GM18858 (cell line): ENCODE data around the gene DDO.

ENCODE experiments used
- ATAC-seq: cut with Tn5 transposase; IDR thresholded peaks from one replicate; pipeline ENCODE4 v1.9.1; 2021; ENCODE audit not compliant: unreplicated experiment

Gene DDO

DNA sequence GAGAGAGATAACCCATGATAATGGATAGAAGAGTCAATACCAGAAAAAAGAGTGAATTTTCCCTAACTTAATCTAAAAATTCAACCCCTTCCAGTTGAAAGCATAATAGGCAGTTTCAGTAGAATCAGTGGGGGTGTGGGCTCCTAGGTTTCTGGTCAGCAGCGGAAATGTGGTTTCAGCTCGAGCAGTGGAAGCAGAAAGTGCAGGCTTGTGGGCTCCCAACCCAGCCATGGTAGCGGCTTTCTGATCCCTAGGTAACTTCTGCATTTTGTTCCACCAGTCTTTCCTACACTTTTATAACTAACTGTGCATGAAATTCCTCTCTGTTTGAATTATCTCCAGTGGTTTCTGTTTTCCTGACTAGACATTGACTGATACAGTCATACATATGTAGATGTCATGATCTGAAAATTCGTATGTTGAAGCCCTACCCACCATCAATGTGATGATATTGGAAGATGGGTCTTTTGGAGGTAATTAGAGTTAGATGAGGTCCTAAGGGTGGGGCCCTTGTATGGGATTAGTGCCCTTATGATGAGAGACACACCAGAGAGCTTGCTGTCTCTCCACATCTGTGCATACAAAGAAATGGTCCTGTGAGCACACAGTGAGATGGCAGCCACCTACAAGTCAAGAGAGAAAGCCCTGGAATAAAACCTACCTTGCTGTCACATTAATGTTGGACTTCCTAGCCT lies 6.5 kb upstream of the DDO start:
- ATAC-seq, result no peak

GRCh38 chr6:110419028-110419739 lies 3.8 kb upstream of the DDO start:
- ATAC-seq, result no peak

DNA sequence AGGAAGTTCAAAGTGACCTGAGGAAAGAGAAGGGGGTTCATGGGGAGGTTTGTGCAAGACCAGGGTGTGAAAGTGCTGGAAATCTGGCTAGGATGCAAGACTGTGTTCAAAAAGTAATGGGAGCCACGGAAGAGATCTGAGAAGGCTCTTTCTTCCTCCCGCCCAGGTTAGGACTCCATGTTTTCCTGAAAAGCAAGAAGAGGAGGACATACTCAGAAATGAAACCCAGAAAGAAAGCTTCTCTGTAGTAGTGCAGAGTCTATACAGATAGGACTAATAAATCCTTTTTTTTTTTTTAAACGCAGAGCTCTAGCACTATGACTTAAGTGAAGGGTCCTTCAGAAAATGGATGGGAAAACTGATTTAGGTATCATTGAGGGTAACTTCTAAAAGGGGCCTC lies 3.2 kb upstream of the DDO start:
- no peak for ATAC-seq

DNA sequence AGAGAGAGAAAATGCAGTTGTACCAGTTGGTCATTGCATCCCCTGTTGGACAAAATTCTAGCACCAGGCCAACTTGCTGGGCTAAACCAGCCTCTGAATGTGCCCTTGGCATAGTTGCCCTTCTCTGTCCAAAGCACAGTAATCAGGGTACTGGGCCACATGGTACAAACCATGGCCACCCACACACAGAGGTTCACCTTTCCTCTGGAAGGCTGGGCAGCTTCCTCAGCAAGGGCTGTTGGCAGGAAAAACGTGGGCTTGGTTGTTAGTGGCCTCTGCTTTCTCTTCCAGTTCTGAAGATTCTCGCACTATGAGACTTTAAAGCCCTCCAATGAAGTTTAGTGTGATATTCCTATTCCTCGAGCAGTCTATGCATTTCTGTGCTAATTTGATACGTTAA lies 706 bp downstream of the DDO start:
- no peak for ATAC-seq

DNA sequence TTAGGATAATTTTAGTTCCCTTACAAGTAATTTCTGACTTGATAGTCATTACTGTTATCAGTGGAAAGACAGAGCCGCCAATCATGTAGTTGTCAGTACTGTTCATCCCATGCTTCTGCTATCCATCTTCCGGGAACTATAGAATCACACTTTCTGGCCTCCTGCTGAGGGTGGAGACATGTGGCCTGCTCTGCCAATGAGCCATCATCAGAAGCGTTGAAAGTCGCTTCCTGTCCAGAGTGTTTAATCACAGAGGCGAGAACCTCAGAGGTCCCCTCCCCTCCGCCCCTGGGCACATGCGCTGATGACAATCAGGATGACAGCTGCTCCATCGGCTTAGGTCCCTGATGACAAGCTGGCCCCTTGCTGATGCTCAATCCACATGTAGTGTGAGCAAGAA lies 3.0 kb downstream of the DDO start:
- no peak for ATAC-seq

- no peak for ATAC-seq
These were observed 4.9 kb downstream of the DDO start for GRCh38 chr6:110410511-110410910.

DNA sequence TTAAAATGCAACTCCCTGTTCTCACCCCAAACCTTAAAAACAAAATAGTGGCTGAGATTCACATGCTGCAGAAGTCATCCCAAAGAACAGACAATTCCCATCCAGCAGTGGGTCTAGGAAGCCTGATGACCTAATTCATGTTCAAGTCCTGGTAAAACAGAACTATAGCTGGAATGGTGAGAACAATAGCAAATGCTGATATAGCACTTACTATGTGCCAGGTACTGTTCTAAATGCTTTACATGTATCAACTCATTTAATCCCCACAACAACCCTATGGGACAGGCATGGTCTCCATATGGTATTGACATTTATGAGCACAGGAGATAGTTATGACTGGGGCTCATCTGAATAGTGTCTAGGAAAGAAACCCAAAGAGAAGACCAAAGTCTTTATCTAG lies 5.6 kb downstream of the DDO start:
- no peak for ATAC-seq

GRCh38 chr6:110408901-110409300 lies 6.5 kb downstream of the DDO start:
- ATAC-seq, result no peak

DNA sequence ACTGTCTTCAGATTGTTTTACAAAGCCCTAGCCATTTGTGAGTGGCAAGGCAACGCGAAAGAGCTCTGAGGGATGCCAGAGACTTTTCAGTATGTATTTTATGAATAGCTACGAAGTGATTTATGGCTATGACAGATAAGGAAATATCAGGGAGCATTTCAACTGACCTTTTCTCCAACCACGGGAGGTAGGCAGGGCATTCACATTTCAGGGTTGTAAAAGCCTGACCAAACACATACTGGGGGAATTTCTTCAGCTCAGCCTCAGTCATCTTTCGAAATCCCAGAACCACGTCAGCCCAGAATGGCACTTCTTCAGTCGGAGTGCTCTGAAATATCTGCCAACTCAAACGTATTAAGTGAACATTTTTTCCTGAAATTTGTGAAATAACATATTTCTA lies 10.8 kb downstream of the DDO start:
- ATAC-seq, result no peak

GRCh38 chr6:110401585-110402176 lies 13.7 kb downstream of the DDO start:
- no peak for ATAC-seq

GRCh38 chr6:110400208-110400607 lies 15.2 kb downstream of the DDO start:
- no peak for ATAC-seq

GRCh38 chr6:110399219-110400071 lies 15.9 kb downstream of the DDO start:
- ATAC-seq, result no peak

DNA sequence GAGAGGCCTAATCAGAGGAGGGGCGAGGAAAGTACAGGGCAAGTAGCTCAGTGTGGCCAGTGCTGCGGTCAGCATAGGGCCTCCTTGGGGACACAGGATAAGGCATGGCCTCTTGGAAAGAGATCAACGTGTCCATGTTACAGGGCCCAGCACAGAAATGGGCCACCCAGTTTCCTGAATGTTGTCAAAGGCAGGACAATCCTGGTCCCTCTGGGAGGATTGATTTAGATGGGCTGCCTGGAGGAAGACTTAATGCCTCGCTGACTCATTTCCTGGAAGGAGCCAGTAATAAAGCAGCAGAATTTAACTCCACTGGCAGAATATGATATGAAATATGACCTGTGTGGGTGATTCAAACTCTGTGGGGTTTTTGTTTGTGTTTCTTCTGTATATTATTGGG lies 16.6 kb downstream of the DDO start:
- no peak for ATAC-seq

DNA sequence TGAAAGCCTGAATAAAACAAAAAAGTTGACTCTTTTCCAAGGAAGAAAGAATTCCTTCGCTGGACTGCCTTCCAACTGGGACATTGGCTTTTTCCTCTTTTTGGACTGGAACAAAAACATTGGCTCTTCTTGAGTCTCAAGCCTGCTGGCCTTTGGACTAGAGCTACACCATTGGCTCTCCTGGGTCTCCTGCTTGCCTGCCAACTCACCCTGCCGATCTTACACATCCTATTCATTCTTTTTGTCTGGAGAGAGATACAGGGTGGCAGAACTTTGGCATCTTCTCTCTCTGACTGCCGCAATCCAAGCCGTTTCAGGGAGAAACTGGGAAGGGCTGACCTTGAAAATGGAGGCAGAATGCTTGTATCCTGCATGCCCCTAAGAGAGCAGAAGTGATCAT lies 20.2 kb downstream of the DDO start:
- no peak for ATAC-seq

DNA sequence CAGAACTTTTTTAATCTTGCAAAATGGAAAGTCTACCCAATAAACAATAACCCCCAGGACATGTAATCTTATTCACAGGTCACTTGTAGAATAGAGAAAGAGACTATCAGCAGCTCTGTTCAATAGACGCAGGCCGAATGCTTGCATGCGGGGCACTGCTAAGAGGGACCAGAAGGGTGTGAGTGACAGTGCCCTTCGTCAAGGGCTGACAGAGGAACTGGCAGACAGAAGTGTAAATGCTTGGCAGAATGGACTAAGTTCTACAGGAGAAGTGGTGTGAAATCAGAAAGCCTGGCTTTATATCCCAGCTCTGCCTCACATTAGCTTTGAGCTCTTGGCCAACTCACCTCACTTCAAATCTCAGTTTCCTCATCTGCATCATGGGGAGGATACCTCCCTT lies 21.0 kb downstream of the DDO start:
- ATAC-seq, result no peak

GRCh38 chr6:110392727-110393126 lies 22.6 kb downstream of the DDO start:
- no peak for ATAC-seq

DNA sequence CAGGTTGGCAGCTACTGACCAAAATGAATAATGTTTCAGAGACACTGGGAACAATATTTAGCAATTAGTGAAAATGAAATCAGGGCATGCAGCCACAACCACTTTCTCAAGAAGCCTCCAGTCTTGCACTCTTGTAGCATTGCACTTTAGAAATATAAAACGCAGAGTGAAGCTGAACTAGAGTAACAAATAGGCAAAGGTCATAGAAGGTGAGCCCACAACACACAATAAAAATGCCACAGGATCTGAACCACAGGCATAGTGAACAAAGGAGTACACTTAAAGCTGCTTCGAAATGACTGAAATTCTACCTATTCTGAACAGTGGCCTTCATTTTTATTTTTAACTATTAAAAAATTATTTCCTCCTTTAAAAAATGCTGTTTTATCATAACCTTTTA lies 25.0 kb downstream of the DDO start:
- no peak for ATAC-seq

DNA sequence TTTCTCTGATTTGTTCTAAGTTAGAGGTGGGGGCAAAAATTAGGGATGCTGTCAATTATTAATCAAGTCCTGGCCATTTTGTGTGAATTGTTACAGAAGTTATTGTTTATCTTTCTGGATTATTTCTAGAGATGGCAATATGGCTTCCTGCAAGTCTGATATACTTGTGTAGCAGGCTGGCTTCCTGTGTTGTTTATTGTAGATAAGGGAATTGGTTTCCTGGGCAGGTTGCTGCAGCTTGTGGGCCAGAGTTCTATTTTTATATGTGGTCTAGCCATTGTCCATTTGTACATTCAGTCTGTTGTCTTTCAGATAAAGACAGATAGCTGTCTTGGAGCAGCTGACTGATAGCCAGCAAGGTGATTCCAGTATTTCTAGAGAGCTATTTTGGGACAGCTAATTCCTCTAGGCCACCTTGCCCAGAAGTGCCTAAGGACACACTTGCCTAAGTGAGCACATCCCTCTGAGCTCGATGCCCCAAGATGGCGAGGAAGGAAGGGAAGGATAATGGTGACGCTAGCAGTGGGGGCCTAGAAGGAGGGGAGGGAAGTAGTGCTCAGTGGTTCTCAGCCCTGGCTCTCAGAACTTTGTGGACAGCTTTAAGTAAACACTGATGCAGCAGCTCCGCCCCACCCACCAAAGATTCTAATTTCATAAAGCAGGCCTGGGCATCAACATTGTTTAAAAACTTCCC lies 25.5 kb downstream of the DDO start:
- no peak for ATAC-seq

GRCh38 chr6:110387986-110388385 lies 27.4 kb downstream of the DDO start:
- ATAC-seq, result no peak

- no peak for ATAC-seq
These were observed 29.9 kb downstream of the DDO start for GRCh38 chr6:110385458-110385863.

GRCh38 chr6:110378552-110378951 lies 36.8 kb downstream of the DDO start:
- no peak for ATAC-seq
